ENCODE measurements around the gene MRPS15.
"Not testable (repeated sequence)": the region's sequence is repeated elsewhere in the genome, so short reads cannot be mapped to it uniquely, and the experiment has no call there.

MRPS15 gene

DNA sequence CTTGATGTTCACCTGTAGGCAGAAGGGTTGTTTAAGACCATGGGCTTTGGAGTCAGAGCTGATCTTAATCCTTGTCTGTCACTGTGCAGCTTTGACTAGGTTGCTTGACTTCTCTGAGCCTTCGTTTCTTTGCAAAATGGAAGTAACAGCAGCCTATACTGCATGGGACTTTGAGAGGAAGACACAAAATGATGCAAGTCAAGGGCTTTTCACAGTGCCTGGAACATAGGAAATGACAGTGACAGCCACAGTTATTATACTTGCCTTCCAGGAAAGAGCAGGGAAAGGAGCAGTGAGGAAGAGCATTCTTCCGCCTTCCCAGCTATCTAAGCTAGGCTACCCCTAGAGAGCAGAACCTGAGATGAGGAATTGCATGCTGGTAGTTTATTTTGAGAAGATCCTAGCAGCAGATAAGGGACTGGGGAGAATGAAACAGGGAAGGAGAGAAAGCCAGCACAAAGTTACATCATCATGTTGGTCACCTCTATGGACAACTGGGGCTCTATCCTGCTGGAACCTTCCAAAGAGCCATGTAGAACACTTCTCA, 15.4 kb upstream of the MRPS15 start:
- no peak for TF ChIP-seq CTCF (IDR thresholded peaks at IDR 0.05)

GRCh38 chr1:36477615-36478014, 13.4 kb upstream of the MRPS15 start:
- not testable (repeated sequence) for H3K27ac ChIP-seq; H3K4me3 ChIP-seq (ENCODE audit: low read depth, low read length); H3K9ac ChIP-seq; H2AFZ ChIP-seq; H3K36me3 ChIP-seq (ENCODE audit: control insufficient read depth, insufficient read depth, low read length); H3K27me3 ChIP-seq (ENCODE audit: control insufficient read depth, insufficient read depth, low read length); H3K9me3 ChIP-seq (ENCODE audit: control insufficient read depth, low read length); H3K4me2 ChIP-seq (ENCODE audit: low read length); H3K4me1 ChIP-seq; H3K79me2 ChIP-seq

More for the DNA sequence above, 15.4 kb upstream of the MRPS15 start:
- no peaks in the 10 kb centered on the region for H3K27me3 ChIP-seq (ENCODE audit: control insufficient read depth, insufficient read depth, low read length)
- H3K4me2 ChIP-seq (ENCODE audit: low read length): no peak overlapping the region
- no peaks in the 10 kb centered on the region for H3K9me3 ChIP-seq (ENCODE audit: control insufficient read depth, low read length)
- H3K4me1 ChIP-seq: peaks cover 3% of the 10 kb centered on the region
- no peak overlapping the region for H2AFZ ChIP-seq
- no peak overlapping the region for H3K4me3 ChIP-seq (ENCODE audit: low read depth, low read length)
- H3K79me2 ChIP-seq: no peaks in the 10 kb centered on the region
- no peak overlapping the region for H3K27ac ChIP-seq
- H3K36me3 ChIP-seq (ENCODE audit: control insufficient read depth, insufficient read depth, low read length): no peaks in the 10 kb centered on the region
- H3K9ac ChIP-seq: no peak overlapping the region

DNA sequence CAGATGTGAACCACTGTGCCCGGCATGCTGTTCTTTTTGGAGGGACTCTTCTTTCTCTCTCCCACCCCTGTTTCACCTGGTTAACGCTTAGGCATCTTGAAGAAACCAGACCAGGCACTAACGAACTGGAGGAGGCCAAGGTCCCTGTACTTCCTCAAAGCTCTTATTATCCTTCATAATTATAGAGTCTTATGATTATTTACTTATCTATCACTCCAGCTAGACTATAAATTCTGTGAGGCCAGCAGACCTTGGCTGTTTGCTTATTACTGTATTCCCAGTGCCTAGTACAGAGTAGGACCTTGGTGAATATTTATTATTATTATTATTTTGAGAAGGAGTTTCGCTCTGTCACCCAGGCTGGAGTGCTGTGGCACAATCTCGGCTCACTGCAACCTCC, 12.8 kb upstream of the MRPS15 start:
- H3K4me3 ChIP-seq (ENCODE audit: low read depth, low read length): no peak overlapping the region
- H3K27ac ChIP-seq: no peak overlapping the region

DNA sequence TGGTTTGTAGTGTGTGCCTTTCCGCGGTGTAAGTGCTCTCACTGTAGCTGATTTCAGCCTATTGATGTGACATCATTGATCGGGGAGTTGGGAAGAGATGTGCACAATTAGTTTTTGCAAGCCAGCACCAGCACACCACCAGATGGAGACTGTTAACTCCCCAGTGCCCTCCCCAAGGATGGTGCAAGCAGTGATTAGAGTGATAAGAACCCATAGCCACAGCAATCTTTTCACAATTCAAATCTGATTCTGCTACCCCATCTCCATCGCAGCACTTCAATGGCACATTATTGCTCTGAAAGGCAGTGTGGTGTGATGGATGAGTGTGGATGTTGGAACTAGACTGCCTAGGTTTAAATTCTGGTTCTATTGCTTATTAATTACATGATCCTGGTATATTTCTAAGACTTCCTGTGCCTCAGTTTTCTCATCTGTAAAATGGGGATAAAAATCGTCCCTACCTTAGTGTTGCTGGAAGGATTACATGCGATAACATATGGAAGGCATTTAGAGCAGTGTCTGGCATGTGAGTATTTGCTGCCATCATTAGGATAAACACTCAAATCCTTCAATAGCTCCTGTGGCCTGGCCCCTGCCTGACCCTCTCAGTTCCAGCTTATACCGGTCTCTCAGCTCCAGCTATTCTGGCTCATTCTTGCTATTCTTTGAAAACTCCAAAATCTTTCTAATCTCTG, 11.9 kb upstream of the MRPS15 start:
- no peaks in the 10 kb centered on the region for H3K36me3 ChIP-seq (ENCODE audit: control insufficient read depth, insufficient read depth, low read length)
- no peak for TF ChIP-seq CTCF (IDR thresholded peaks at IDR 0.05)
- H3K9ac ChIP-seq: no peak overlapping the region

More for the DNA sequence above, 12.8 kb upstream of the MRPS15 start:
- no peaks in the 10 kb centered on the region for H3K79me2 ChIP-seq
- H3K4me2 ChIP-seq (ENCODE audit: low read length): no peak overlapping the region
- no peak overlapping the region for H2AFZ ChIP-seq
- H3K9me3 ChIP-seq (ENCODE audit: control insufficient read depth, low read length): no peaks in the 10 kb centered on the region
- H3K36me3 ChIP-seq (ENCODE audit: control insufficient read depth, insufficient read depth, low read length): no peaks in the 10 kb centered on the region
- H3K9ac ChIP-seq: no peak overlapping the region
- H3K4me1 ChIP-seq: peaks cover 3% of the 10 kb centered on the region
- TF ChIP-seq CTCF (IDR thresholded peaks at IDR 0.05): no peak
- H3K27me3 ChIP-seq (ENCODE audit: control insufficient read depth, insufficient read depth, low read length): no peaks in the 10 kb centered on the region

GRCh38 chr1:36475341-36475740, 11.2 kb upstream of the MRPS15 start:
- Histone ChIP-seq H3K9me3 (ENCODE audit: control insufficient read depth, low read length) (no peaks in the 10 kb centered on the region), H2AFZ (no peak overlapping the region), H3K4me1 (peaks cover 3% of the 10 kb centered on the region), H3K79me2 (no peaks in the 10 kb centered on the region), H3K9ac (no peak overlapping the region), H3K27ac (no peak overlapping the region), H3K36me3 (ENCODE audit: control insufficient read depth, insufficient read depth, low read length) (no peaks in the 10 kb centered on the region), H3K4me3 (ENCODE audit: low read depth, low read length) (no peak overlapping the region), H3K4me2 (ENCODE audit: low read length) (no peak overlapping the region), H3K27me3 (ENCODE audit: control insufficient read depth, insufficient read depth, low read length) (no peaks in the 10 kb centered on the region)
- TF ChIP-seq CTCF (IDR thresholded peaks at IDR 0.05): no peak

More for the DNA sequence above, 11.9 kb upstream of the MRPS15 start:
- Histone ChIP-seq H3K4me2 (ENCODE audit: low read length) (no peak overlapping the region), H3K27me3 (ENCODE audit: control insufficient read depth, insufficient read depth, low read length) (no peaks in the 10 kb centered on the region), H3K79me2 (no peaks in the 10 kb centered on the region), H3K4me1 (peaks cover 3% of the 10 kb centered on the region), H3K9me3 (ENCODE audit: control insufficient read depth, low read length) (no peaks in the 10 kb centered on the region), H3K27ac (no peak overlapping the region), H2AFZ (no peak overlapping the region), H3K4me3 (ENCODE audit: low read depth, low read length) (no peak overlapping the region)
